CD14-positive monocyte (primary cell): ENCODE measurements around the gene CHST11. TPM values are rescaled to one million over a fixed set of nuclear protein-coding genes. Genes with fewer than 3 reads are reported as not detected.
"Not testable (repeated sequence)": the region's sequence is repeated elsewhere in the genome, so short reads cannot be mapped to it uniquely, and the experiment has no call there.

Source experiments
- DNase-seq, 3 donors: peaks; one replicate each; pipeline ENCODE4 v3.0.0-alpha.2; 2011 to 2022
- H2AFZ ChIP-seq: 2 replicates; pipeline ENCODE4 v1.6.0; 2012; ENCODE audit warnings: mild to moderate bottlenecking, low read depth, low read length, inconsistent platforms; ENCODE audit not compliant: insufficient read depth, poor library complexity, severe bottlenecking
- H3K27ac ChIP-seq, 2 donors: 1 replicate in 1 of 2; 2 replicates in 1 of 2; pipeline ENCODE4 v1.5.1; 2012 to 2013; ENCODE audit warnings: low read length in 2 of 2, control low read depth in 1 of 2, inconsistent platforms in 1 of 2, low read depth in 1 of 2, mild to moderate bottlenecking in 1 of 2
- H3K27me3 ChIP-seq, 2 donors: one replicate each; pipeline versions ENCODE4 v1.6.0 to v1.6.1; 2011 to 2013; ENCODE audit warnings: low read length in 2 of 2; ENCODE audit not compliant: control insufficient read depth in 2 of 2, insufficient read depth in 2 of 2
- H3K36me3 ChIP-seq, 2 donors: replicated peaks in 1 of 2; 1 replicate in 1 of 2; 2 replicates in 1 of 2; pipeline versions ENCODE4 v1.5.1 to v1.6.1; 2012 to 2013; ENCODE audit warnings: low read length in 2 of 2, control low read depth in 1 of 2, inconsistent platforms in 1 of 2, mild to moderate bottlenecking in 1 of 2; ENCODE audit not compliant: insufficient read depth in 2 of 2, control insufficient read depth in 1 of 2
- H3K4me1 ChIP-seq, 2 donors: 1 replicate in 1 of 2; 2 replicates in 1 of 2; pipeline versions ENCODE4 v1.5.1 to v1.6.1; 2012 to 2013; ENCODE audit warnings: low read length in 2 of 2, control low read depth in 1 of 2, inconsistent platforms in 1 of 2, mild to moderate bottlenecking in 1 of 2, moderate library complexity in 1 of 2; ENCODE audit not compliant: insufficient read depth in 2 of 2, control insufficient read depth in 1 of 2
- H3K4me2 ChIP-seq: replicated peaks from 2 replicates; pipeline ENCODE3; 2012; ENCODE audit warnings: low read length, moderate library complexity, mild to moderate bottlenecking; ENCODE audit not compliant: poor library complexity, severe bottlenecking; ENCODE audit errors: extremely low read depth
- H3K4me3 ChIP-seq, 3 experiments: fragments of 200-600 bp in 1 of 3; sonication (generic) in 1 of 3; replicated peaks in 1 of 3; 1 replicate in 2 of 3; 2 replicates in 1 of 3; pipeline ENCODE4 v1.5.1; 2011 to 2013; ENCODE audit warnings: low read length in 3 of 3, mild to moderate bottlenecking in 3 of 3, control low read depth in 2 of 3, low read depth in 2 of 3, inconsistent platforms in 1 of 3, moderate library complexity in 1 of 3
- H3K79me2 ChIP-seq: 2 replicates; pipeline ENCODE4 v1.6.0; 2012; ENCODE audit warnings: mild to moderate bottlenecking, control low read depth, inconsistent platforms, low read length, moderate library complexity; ENCODE audit not compliant: insufficient read depth
- H3K9ac ChIP-seq: 2 replicates; pipeline ENCODE4 v1.6.0; 2017; ENCODE audit warnings: low read length, mild to moderate bottlenecking; ENCODE audit not compliant: insufficient read depth, poor library complexity, severe bottlenecking
- H3K9me3 ChIP-seq, 2 donors: replicated peaks in 1 of 2; 1 replicate in 1 of 2; 2 replicates in 1 of 2; pipeline versions ENCODE4 v1.5.1 to v1.6.1; 2012 to 2013; ENCODE audit warnings: low read length in 2 of 2, control low read depth in 1 of 2; ENCODE audit not compliant: control insufficient read depth in 1 of 2, insufficient read depth in 1 of 2
- H4K20me1 ChIP-seq: 2 replicates; pipeline ENCODE4 v1.6.0; 2012; ENCODE audit warnings: mild to moderate bottlenecking, low read length, control low read depth, moderate library complexity; ENCODE audit not compliant: insufficient read depth
- H3K27ac Mint-ChIP-seq, 7 donors: one replicate each; pipeline ENCODE4 v1.8.0; 2020; ENCODE audit warnings: mild to moderate bottlenecking in 7 of 7, mixed read lengths in 7 of 7, moderate library complexity in 6 of 7, inconsistent platforms in 2 of 7
- H3K27me3 Mint-ChIP-seq, 3 donors: one replicate each; pipeline ENCODE4 v1.8.0; 2021 to 2022; ENCODE audit warnings: low read depth in 3 of 3, mild to moderate bottlenecking in 3 of 3, mixed read lengths in 3 of 3, moderate library complexity in 3 of 3, inconsistent platforms in 1 of 3
- H3K36me3 Mint-ChIP-seq, 2 donors: one replicate each; pipeline ENCODE4 v1.8.0; 2020; ENCODE audit warnings: mixed read lengths in 2 of 2, inconsistent platforms in 1 of 2, mild to moderate bottlenecking in 1 of 2
- H3K4me1 Mint-ChIP-seq: one replicate; pipeline ENCODE4 v1.8.0; 2020; ENCODE audit warnings: mild to moderate bottlenecking, mixed read lengths
- H3K4me3 Mint-ChIP-seq, 2 donors: one replicate each; pipeline ENCODE4 v1.8.0; 2020; ENCODE audit warnings: mild to moderate bottlenecking in 2 of 2, mixed read lengths in 2 of 2, moderate library complexity in 1 of 2
- H3K9me3 Mint-ChIP-seq, 7 donors: one replicate each; pipeline ENCODE4 v1.8.0; 2020 to 2022; ENCODE audit warnings: mixed read lengths in 7 of 7, mild to moderate bottlenecking in 6 of 7, moderate library complexity in 6 of 7, inconsistent platforms in 2 of 7
- CTCF ChIP-seq: fragments of 200-600 bp; IDR thresholded peaks from one replicate; pipeline ENCODE4 v1.8.0; 2022; ENCODE audit warnings: antibody characterized with exemption, mild to moderate bottlenecking
- WGBS: methylation state at CpG from one replicate; pipeline ENCODE4 v1.1.5; 2013; ENCODE audit warnings: missing lambda C conversion rate; ENCODE audit not compliant: insufficient coverage; 5-methylcytosine and 5-hydroxymethylcytosine counted together
- intact Hi-C, 2 donors: fragments of 100-400 bp; cut with micrococcal nuclease; formaldehyde crosslinking; loops; one replicate each; pipeline versions ENCODE4 v1.15.0 to v1.15.1; 2023
- polyA plus RNA-seq, 3 donors: library from polyadenylated mRNA; depleted of rRNA in 1 of 3; unstranded in 2 of 3; stranded (reverse) in 1 of 3; fragments of 300-500 nt in 2 of 3; fragments of >200 nt in 1 of 3; fragmentation: Illumina TruSeq in 2 of 3; gene quantifications; 1 replicate in 2 of 3; 2 replicates in 1 of 3; pipeline ENCODE4 v1.2.3, GENCODE V29; 2012 to 2021

Gene CHST11
- polyA plus RNA-seq, 3 donors = 44.4 to 66.6 (median 48.4) TPM

- Histone ChIP-seq H3K79me2 (peaks cover 97% of the 10 kb centered on the region), H3K36me3 (peaks cover 5 to 46% of the 10 kb centered on the region in 2 donors), H3K9me3 (peaks cover 0 to 8% of the 10 kb centered on the region in 2 donors), H3K4me3 (no peak overlapping the region), H3K27me3 (no peaks in the 10 kb centered on the region), H2AFZ (no peak overlapping the region), H3K4me1 (peaks cover 11 to 19% of the 10 kb centered on the region in 2 donors), H3K27ac (no peak overlapping the region), H3K4me2 (no peak overlapping the region), H4K20me1 (peaks cover 97% of the 10 kb centered on the region), H3K9ac (no peak overlapping the region)
- WGBS = 100% methylated on average over 3 of the region's 4 CpGs
- Mint-ChIP-seq H3K36me3 (peaks cover 24 to 43% of the 10 kb centered on the region in 2 donors), H3K27ac (peak overlapping the region in 2 of 7 donors; percentile 28 to 57), H3K9me3 (peaks cover 4 to 17% (median 10%) of the 10 kb centered on the region in 7 donors), H3K4me1 (peaks cover 36% of the 10 kb centered on the region), H3K27me3 (no peaks in the 10 kb centered on the region), H3K4me3 (no peak overlapping the region)
- intact Hi-C loops = loop anchor here in 1 of 2 donors (10.0 kb wide), 1 partner anchor 118 kb away; no protein-coding TSS in a partner anchor
- no peak for TF ChIP-seq CTCF
- no peak for DNase-seq
Observed at GRCh38 chr12:104562763-104563162, 106.0 kb downstream of the CHST11 start.

GRCh38 chr12:104564662-104565061, 107.9 kb downstream of the CHST11 start:
- Mint-ChIP-seq H3K4me1 (peaks cover 55% of the 10 kb centered on the region), H3K36me3 (peaks cover 21 to 33% of the 10 kb centered on the region in 2 donors), H3K9me3 (peaks cover 4 to 17% (median 10%) of the 10 kb centered on the region in 7 donors), H3K27ac (peak overlapping the region in 3 of 7 donors; percentile 1 to 64 (median 7))
- H3K27me3 ChIP-seq, H3K4me3 Mint-ChIP-seq, H3K27me3 Mint-ChIP-seq, H3K9ac ChIP-seq, H3K4me3 ChIP-seq, H2AFZ ChIP-seq, DNase-seq, H3K4me2 ChIP-seq, H3K9me3 ChIP-seq: not testable (repeated sequence)
- peak overlapping the region in 1 of 2 donors; percentile 38 for H3K27ac ChIP-seq
- H3K79me2 ChIP-seq = peaks cover 97% of the 10 kb centered on the region
- 67% methylated on average over 1 of the region's 3 CpGs for WGBS
- peaks cover 97% of the 10 kb centered on the region for H4K20me1 ChIP-seq
- intact Hi-C loops = loop anchor here (5.0 to 10.0 kb wide), 3 partner anchors 38 to 120 kb away; partner anchors contain the start of gene CHST11 (in 1 of the 2)
- H3K4me1 ChIP-seq = peaks cover 30 to 38% of the 10 kb centered on the region in 2 donors
- peaks cover 5 to 37% of the 10 kb centered on the region in 2 donors for H3K36me3 ChIP-seq
